Keratinocyte (primary cell): ENCODE data around the gene MYLK4. TPM values are rescaled to one million over a fixed set of nuclear protein-coding genes. Genes with fewer than 3 reads are reported as not detected.

ENCODE experiments used
- DNase-seq: peaks from one replicate; pipeline ENCODE4 v3.0.0-alpha.2; 2011; ENCODE audit warnings: low read depth, missing footprints, low spot score
- FAIRE-seq: peaks from 2 replicates; lab custom pipeline; 2011; peaks lifted over from hg19 to GRCh38; lab: Jason Lieb, UNC
- H2AFZ ChIP-seq: 2 replicates; pipeline ENCODE4 v1.6.0; 2012; ENCODE audit warnings: low read length, control low read depth, inconsistent platforms; ENCODE audit not compliant: control insufficient read depth
- H3K27ac ChIP-seq: 2 replicates; pipeline ENCODE4 v1.5.1; 2011; ENCODE audit warnings: low read length; ENCODE audit not compliant: control insufficient read depth, insufficient read depth
- H3K27me3 ChIP-seq: 3 replicates; pipeline ENCODE4 v1.6.0; 2011; ENCODE audit warnings: low read length; ENCODE audit not compliant: control insufficient read depth, insufficient read depth; ENCODE audit errors: extremely low read depth
- H3K36me3 ChIP-seq, 2 experiments: 2 replicates in 1 of 2; 3 replicates in 1 of 2; pipeline ENCODE4 v1.5.1; 2011; ENCODE audit warnings: low read length in 2 of 2, mild to moderate bottlenecking in 1 of 2; ENCODE audit not compliant: control insufficient read depth in 2 of 2, insufficient read depth in 2 of 2; ENCODE audit errors: extremely low read depth in 1 of 2
- H3K4me1 ChIP-seq: 3 replicates; pipeline ENCODE4 v1.5.1; 2011; ENCODE audit warnings: low read length; ENCODE audit not compliant: control insufficient read depth, insufficient read depth; ENCODE audit errors: extremely low read depth
- H3K4me2 ChIP-seq: 3 replicates; pipeline ENCODE4 v1.6.0; 2011; ENCODE audit warnings: low read depth, low read length; ENCODE audit not compliant: control insufficient read depth, insufficient read depth; ENCODE audit errors: extremely low read depth
- H3K4me3 ChIP-seq, 3 experiments: fragments of 200-600 bp in 1 of 3; sonication (generic) in 1 of 3; 2 replicates in 2 of 3; 3 replicates in 1 of 3; pipeline ENCODE4 v1.5.1; 2011 to 2016; ENCODE audit warnings: low read length in 3 of 3, mild to moderate bottlenecking in 3 of 3, control low read depth in 2 of 3, inconsistent platforms in 1 of 3, low read depth in 1 of 3, mixed read lengths in 1 of 3, mixed run types in 1 of 3, moderate library complexity in 1 of 3; ENCODE audit not compliant: control insufficient read depth in 2 of 3, insufficient read depth in 2 of 3; ENCODE audit errors: extremely low read depth in 1 of 3
- H3K79me2 ChIP-seq: 2 replicates; pipeline ENCODE4 v1.6.0; 2012; ENCODE audit warnings: low read length; ENCODE audit not compliant: control insufficient read depth, insufficient read depth
- H3K9ac ChIP-seq: 3 replicates; pipeline ENCODE4 v1.6.0; 2011; ENCODE audit warnings: low read length; ENCODE audit not compliant: control insufficient read depth, insufficient read depth; ENCODE audit errors: extremely low read depth
- H3K9me1 ChIP-seq: 3 replicates; pipeline ENCODE4 v1.6.0; 2011; ENCODE audit warnings: low read length; ENCODE audit not compliant: control insufficient read depth, insufficient read depth; ENCODE audit errors: extremely low read depth
- H3K9me3 ChIP-seq: 2 replicates; pipeline ENCODE4 v1.5.1; 2012; ENCODE audit warnings: low read depth, low read length; ENCODE audit not compliant: control insufficient read depth
- H4K20me1 ChIP-seq: 3 replicates; pipeline ENCODE4 v1.6.0; 2011; ENCODE audit warnings: low read length; ENCODE audit not compliant: control insufficient read depth, insufficient read depth; ENCODE audit errors: extremely low read depth
- CTCF ChIP-seq, 3 experiments: IDR thresholded peaks in 1 of 3; conservative IDR thresholded peaks in 1 of 3; optimal IDR thresholded peaks in 1 of 3; 2 replicates in 2 of 3; 3 replicates in 1 of 3; pipeline versions ENCODE3 to v1.5.1; 2011; ENCODE audit warnings: low read length in 3 of 3, mild to moderate bottlenecking in 3 of 3, moderate library complexity in 2 of 3, control low read depth in 1 of 3, inconsistent platforms in 1 of 3; ENCODE audit not compliant: insufficient read depth in 2 of 3; ENCODE audit errors: extremely low read depth in 1 of 3
- EZH2 ChIP-seq: IDR thresholded peaks from one replicate; pipeline ENCODE4 v1.6.1; 2012; ENCODE audit warnings: inconsistent platforms, mild to moderate bottlenecking, low read length, moderate library complexity
- dilution Hi-C: fragments of 300-500 bp; cut with MboI; formaldehyde crosslinking; loops from one replicate; pipeline ENCODE4 v1.7.0; 2020; ENCODE audit warnings: low sequenced_read_pairs; ENCODE audit not compliant: extremely low pct_ligation_motif_present
- polyA plus RNA-seq, 5 experiments: library from polyadenylated mRNA; depleted of rRNA in 3 of 5; stranded (reverse) in 3 of 5; stranded (forward) in 1 of 5; unstranded in 1 of 5; fragments of >200 nt; gene quantifications; 1 replicate in 1 of 5; 2 replicates in 3 of 5; 3 replicates in 1 of 5; pipeline versions ENCODE4 v1.2.1 to v1.2.3, GENCODE V29; 2011 to 2012; ENCODE audit warnings: missing spikeins in 2 of 5, low read depth in 1 of 5, low replicate concordance in 1 of 5

Gene MYLK4
- polyA plus RNA-seq, 1 donor (not counting 4 experiments of a cell fraction or from before 2014, with no cell fraction given) = 0.31 TPM

GRCh38 chr6:2636672-2637071 lies 114.0 kb downstream of the MYLK4 start:
- H3K9ac ChIP-seq = no peak overlapping the region
- H3K36me3 ChIP-seq = no peaks in the 10 kb centered on the region
- H3K27ac ChIP-seq = no peak overlapping the region
- H3K4me2 ChIP-seq = no peak overlapping the region
- TF ChIP-seq CTCF (optimal IDR thresholded peaks at IDR 0.05 in 1 of 3, IDR thresholded peaks at IDR 0.05 in 1 of 3, conservative IDR thresholded peaks at IDR 0.05 in 1 of 3; ENCODE audit: extremely low read depth in 1 of 3, insufficient read depth in 2 of 3, low read length in 3 of 3) (no peak), EZH2 (no peak)
- no peaks in the 10 kb centered on the region for H3K9me1 ChIP-seq
- no peak overlapping the region for H2AFZ ChIP-seq
- DNase-seq = no peak
- FAIRE-seq = no peak
- no peak overlapping the region for H3K4me3 ChIP-seq
- H3K79me2 ChIP-seq = no peaks in the 10 kb centered on the region
- no peaks in the 10 kb centered on the region for H4K20me1 ChIP-seq
- peaks cover 4% of the 10 kb centered on the region for H3K27me3 ChIP-seq
- dilution Hi-C loops = no loop called here
- H3K9me3 ChIP-seq = no peaks in the 10 kb centered on the region
- H3K4me1 ChIP-seq = peaks cover 8% of the 10 kb centered on the region

- Histone ChIP-seq H3K4me3 (no peak overlapping the region), H3K9me1 (no peaks in the 10 kb centered on the region), H3K27ac (no peak overlapping the region), H4K20me1 (no peaks in the 10 kb centered on the region), H3K79me2 (no peaks in the 10 kb centered on the region), H3K9ac (no peak overlapping the region), H3K4me1 (peaks cover 13% of the 10 kb centered on the region), H3K9me3 (no peaks in the 10 kb centered on the region), H2AFZ (no peak overlapping the region), H3K36me3 (no peaks in the 10 kb centered on the region), H3K27me3 (peaks cover 4% of the 10 kb centered on the region), H3K4me2 (no peak overlapping the region)
- TF ChIP-seq EZH2 = no peak
- TF ChIP-seq CTCF (optimal IDR thresholded peaks at IDR 0.05 in 1 of 3, IDR thresholded peaks at IDR 0.05 in 1 of 3, conservative IDR thresholded peaks at IDR 0.05 in 1 of 3; ENCODE audit: extremely low read depth in 1 of 3, insufficient read depth in 2 of 3, low read length in 3 of 3) = no peak
- dilution Hi-C loops = no loop called here
- FAIRE-seq (no peak), DNase-seq (no peak)
Observed at GRCh38 chr6:2635911-2636310, 114.8 kb downstream of the MYLK4 start.
